ENCODE results near the gene ABCG1. TPM values are rescaled to one million over a fixed set of nuclear protein-coding genes. Genes with fewer than 3 reads are reported as not detected.

Gene ABCG1
- total RNA-seq, 3 donors from 2014 or later = 44.4 to 67.0 (median 56.8) TPM

- Histone ChIP-seq H3K9me3 (no peaks in the 10 kb centered on the region), H3K4me3 (no peak overlapping the region), H3K4me1 (ENCODE audit: low read depth) (no peaks in the 10 kb centered on the region), H3K36me3 (ENCODE audit: low read depth) (no peaks in the 10 kb centered on the region)
- intact Hi-C loops (cut with DNase I, micrococcal nuclease) = no loop called here
- DNase-seq (peak in 2 of 3 donors; percentile 14 to 39), ATAC-seq (no peak)
- no peak for TF ChIP-seq CTCF (IDR thresholded peaks at IDR 0.05)
Observed at GRCh38 chr21:42282715-42283114, 63.8 kb downstream of the ABCG1 start.

- H3K4me1 ChIP-seq (ENCODE audit: low read depth) = no peaks in the 10 kb centered on the region
- ATAC-seq (no peak), DNase-seq (no peak)
- intact Hi-C loops (cut with DNase I, micrococcal nuclease) = no loop called here
- H3K36me3 ChIP-seq (ENCODE audit: low read depth) = no peaks in the 10 kb centered on the region
- TF ChIP-seq CTCF (IDR thresholded peaks at IDR 0.05) = no peak
- no peaks in the 10 kb centered on the region for H3K9me3 ChIP-seq
- no peak overlapping the region for H3K4me3 ChIP-seq
Observed at GRCh38 chr21:42285569-42286245, 66.8 kb downstream of the ABCG1 start.

GRCh38 chr21:42286416-42286815 lies 67.5 kb downstream of the ABCG1 start:
- no peaks in the 10 kb centered on the region for H3K36me3 ChIP-seq (ENCODE audit: low read depth)
- H3K4me3 ChIP-seq = no peak overlapping the region
- H3K4me1 ChIP-seq (ENCODE audit: low read depth) = no peaks in the 10 kb centered on the region
- DNase-seq = no peak
- H3K9me3 ChIP-seq = no peaks in the 10 kb centered on the region
- no peak for ATAC-seq
- no peak for TF ChIP-seq CTCF (IDR thresholded peaks at IDR 0.05)
- intact Hi-C loops (cut with DNase I, micrococcal nuclease) = no loop called here

- no peak overlapping the region for H3K4me3 ChIP-seq
- no peaks in the 10 kb centered on the region for H3K36me3 ChIP-seq (ENCODE audit: low read depth)
- TF ChIP-seq CTCF (IDR thresholded peaks at IDR 0.05) = no peak
- DNase-seq (peak in 1 of 3 donors; percentile 42), ATAC-seq (no peak)
- no peaks in the 10 kb centered on the region for H3K9me3 ChIP-seq
- no peaks in the 10 kb centered on the region for H3K4me1 ChIP-seq (ENCODE audit: low read depth)
- intact Hi-C loops (cut with DNase I, micrococcal nuclease) = no loop called here
Observed at GRCh38 chr21:42287193-42288083, 68.5 kb downstream of the ABCG1 start.

GRCh38 chr21:42288962-42289361 lies 70.0 kb downstream of the ABCG1 start:
- ATAC-seq = no peak
- intact Hi-C loops (cut with DNase I, micrococcal nuclease) = no loop called here
- H3K36me3 ChIP-seq (ENCODE audit: low read depth) = no peaks in the 10 kb centered on the region

More at GRCh38 chr21:42288962-42289361, 70.0 kb downstream of the ABCG1 start:
- no peak for DNase-seq
- Histone ChIP-seq H3K9me3 (no peaks in the 10 kb centered on the region), H3K4me1 (ENCODE audit: low read depth) (no peaks in the 10 kb centered on the region), H3K4me3 (no peak overlapping the region)
- no peak for TF ChIP-seq CTCF (IDR thresholded peaks at IDR 0.05)
